NCI-H524 treated with DMSO at 0.1 percent for 48 hours (cell line): ENCODE results near the gene SH3BP5L.

Source experiments
- DNase-seq: peaks from one replicate; lab custom pipeline; 2025; lab: John Stamatoyannopoulos, UW

The SH3BP5L gene

DNA sequence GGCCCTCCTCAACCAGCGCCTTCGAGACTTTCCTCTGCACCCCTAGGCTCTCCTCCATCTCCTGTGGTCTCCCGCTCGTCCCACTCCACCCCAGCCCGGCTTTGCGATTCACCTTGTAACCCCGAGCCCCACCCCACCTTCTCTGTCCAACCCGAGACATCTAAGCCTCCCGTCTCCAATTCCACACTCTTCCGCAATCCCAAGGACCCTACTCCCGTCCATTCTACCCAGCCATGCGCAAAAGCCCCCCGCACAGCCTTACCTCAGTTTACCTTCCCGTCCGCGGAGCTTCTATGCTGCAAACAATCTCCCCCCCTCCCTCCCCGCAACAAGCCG, 174 bp downstream of the SH3BP5L start:
- DNase-seq, result no peak

- DNase-seq, result no peak
Measured at GRCh38 chr1:248825136-248825535, 579 bp downstream of the SH3BP5L start.

- DNase-seq, result no peak
Measured at GRCh38 chr1:248824701-248825100, 1.0 kb downstream of the SH3BP5L start.

DNA sequence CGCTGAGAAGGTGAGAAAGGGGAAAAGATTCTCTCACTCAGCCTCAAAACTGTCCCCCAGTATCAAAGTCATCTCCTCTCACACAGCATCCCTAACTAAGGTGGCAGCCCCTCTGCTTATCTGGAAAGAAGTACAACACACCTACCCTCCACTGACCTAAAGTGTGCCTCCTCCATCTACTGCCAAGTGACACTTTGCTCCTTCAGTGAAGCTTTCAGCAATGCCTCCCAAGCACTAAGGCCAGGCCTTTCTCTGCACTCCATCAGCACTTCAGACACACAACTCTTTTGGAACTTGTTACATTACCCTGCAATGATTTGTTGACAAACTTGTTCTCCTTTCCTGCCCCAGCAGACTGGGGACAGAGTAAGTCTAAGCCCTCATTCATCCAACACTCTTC, 1.4 kb downstream of the SH3BP5L start:
- DNase-seq, result no peak

DNA sequence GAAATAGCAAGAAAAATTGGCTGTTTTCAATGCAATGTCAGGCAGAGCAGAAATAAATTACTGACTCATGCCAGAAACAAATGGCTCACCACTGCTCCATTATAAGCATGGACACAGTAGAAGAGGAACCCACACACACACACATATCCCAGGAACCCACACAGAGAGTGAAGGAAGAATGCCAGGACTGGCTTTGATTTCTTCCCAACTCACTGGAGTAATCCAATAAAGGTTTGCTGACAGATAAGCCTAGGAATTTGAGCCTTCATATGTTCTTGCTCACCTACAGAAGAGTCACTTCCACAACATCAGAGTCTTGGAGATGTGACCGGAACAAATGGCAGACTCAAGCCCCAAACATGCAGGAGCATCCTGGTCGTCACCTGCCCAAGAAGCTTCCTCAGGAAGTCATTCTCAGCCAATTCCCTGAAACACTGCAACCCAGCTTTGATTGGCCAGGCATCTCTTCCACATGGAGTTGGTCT, 2.2 kb downstream of the SH3BP5L start:
- DNase-seq, result no peak

GRCh38 chr1:248822148-248823032, 3.3 kb downstream of the SH3BP5L start:
- DNase-seq, result no peak

DNA sequence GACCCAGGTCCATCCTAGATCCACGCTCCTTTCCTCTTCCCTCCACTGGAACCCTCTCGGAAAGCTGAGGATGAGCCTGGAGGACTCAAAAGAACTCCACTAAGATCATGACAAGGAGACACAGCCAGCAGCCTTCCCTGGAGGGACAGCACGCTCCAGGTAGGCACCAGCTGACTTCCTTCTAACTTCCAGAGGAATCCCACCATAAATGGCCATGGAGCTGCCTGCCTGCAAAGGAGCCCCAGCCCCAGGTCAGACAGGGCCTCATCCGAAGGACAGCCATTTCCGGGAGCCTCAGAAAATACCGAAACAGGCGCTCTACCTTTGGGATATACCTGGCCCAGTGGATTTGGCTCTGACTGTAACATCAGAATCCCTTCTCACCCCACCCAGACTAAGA, 4.1 kb downstream of the SH3BP5L start:
- no peak for DNase-seq

DNA sequence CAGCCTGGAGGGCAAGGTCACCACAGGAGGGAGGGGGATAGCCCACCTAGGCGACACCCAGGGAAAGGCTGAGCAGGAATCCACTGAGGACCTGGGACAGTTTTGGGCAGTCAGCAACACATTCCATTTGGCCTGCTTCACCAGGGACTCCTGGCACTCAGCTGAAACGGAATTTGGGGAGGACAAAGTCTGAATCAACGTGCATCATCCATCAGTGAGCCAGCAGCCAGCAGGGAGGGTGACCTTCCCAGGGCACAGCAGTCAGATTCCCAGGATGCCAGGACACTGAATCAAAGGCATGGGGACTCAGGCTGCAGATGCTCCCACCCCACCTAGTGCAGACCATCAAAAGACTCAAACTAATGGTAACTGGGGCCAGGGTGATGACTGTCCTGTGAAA, 4.6 kb downstream of the SH3BP5L start:
- no peak for DNase-seq

DNA sequence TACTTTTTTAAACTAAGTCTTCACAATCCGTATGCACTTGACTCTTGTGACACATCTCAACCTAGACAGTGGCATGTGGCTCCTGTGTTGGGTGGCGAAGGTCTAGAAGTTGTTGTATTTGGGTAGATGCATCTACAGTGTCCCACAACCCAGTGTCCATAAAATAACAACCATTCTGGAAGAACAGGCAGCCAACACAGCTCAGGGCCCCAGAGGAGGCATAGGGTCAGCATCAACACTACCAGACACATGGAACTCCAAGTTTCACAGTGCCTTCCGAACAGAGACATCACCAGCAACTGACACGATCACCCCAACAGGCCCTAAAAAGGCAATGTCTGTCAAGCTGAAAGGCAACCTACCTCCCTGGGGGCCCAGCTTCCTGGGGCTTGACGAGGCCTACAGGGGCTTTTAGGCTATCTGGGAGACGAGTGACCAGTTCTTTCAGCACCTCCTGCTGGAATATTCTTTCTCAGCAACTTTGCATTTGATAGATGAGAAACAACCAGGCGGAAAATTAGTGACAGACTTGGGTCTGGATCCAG, 5.6 kb downstream of the SH3BP5L start:
- no peak for DNase-seq

- no peak for DNase-seq
Measured at GRCh38 chr1:248818505-248819374, 7.0 kb downstream of the SH3BP5L start.

DNA sequence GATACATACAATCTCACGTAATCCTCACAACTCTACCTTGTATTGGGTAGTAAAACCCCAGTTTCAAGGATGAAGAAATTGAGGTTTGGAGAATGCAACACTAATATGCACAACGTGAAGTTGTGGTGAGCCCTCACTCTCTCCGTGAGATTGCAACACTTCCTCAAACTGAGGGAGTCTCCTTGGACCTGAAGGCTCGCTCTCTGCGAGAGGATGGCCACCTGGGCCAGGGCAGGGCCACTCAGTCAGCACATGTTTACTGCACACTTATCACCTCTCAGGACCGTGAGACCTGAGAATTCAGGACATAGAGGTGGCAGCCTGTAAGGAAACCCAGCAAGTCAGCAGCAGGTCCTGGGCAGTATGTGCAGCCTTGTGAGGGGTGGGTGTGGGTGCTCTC, 8.7 kb downstream of the SH3BP5L start:
- no peak for DNase-seq

DNA sequence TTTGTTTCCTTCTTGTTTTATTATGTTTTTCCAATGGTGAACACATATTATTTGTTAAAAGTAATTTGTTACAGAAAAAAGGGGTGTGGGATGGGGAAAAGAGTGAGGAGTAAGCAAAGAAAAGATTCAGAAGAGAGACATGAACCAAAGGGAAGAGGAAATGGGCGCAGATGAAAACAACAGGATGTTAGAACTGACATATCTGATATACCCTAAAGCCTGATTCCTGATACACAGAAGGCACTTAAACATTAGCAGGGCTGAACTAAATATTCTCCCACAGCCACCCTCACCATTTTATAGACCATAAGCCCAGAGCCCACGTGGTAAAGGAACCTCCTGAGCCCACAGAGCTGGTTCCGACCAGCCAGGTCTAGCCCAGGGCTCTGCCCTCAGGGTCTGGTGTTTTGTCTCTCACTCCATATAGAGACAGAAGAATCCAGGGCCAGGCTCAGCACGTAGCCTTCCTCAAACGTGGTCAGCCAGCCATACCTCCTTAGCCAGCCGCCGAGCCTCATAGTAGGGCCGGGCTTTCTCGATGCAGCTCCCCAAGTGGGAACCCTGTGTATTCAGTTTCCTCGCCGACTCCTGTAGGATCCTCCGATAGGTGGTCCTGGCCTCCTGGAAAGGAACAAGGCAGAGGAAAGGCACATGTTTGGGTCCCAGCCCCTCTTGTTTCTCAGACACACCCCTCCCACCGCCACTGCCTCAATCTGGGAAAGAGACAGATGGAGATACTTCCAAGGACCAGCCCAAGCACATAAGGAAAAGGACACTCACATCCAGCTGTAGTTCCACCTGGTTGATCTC, 9.5 kb downstream of the SH3BP5L start:
- DNase-seq, result no peak

DNA sequence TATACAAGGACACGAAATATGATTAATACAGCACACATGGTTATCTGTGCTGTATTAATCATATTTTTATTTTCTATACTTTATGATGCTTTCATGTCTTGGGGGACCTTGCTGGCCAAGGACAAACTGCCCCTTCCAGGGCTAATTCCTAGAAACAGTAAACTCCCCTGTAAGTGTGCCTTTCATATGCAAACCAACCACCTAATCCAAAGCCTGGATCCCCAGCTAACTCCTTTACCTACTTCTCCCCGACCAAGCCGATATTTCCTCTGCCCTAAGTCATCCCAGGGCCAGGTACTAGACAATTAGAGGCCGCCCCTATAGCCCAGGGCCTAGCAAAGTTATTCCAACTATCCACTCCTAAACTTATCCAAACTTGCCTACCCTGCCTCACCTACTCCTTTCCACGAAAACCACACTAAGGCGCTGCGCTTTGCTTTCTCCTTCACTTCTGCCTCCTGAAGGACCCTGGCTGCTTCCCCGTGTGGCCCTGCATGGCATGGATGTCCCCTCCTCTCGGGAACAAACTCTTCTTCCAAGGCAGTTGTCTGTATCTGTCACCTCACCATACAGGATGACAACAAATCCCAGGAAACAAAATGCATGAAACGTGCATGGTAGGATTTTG, 10.2 kb downstream of the SH3BP5L start:
- DNase-seq, result no peak

GRCh38 chr1:248814351-248814750, 11.4 kb downstream of the SH3BP5L start:
- DNase-seq, result no peak

DNA sequence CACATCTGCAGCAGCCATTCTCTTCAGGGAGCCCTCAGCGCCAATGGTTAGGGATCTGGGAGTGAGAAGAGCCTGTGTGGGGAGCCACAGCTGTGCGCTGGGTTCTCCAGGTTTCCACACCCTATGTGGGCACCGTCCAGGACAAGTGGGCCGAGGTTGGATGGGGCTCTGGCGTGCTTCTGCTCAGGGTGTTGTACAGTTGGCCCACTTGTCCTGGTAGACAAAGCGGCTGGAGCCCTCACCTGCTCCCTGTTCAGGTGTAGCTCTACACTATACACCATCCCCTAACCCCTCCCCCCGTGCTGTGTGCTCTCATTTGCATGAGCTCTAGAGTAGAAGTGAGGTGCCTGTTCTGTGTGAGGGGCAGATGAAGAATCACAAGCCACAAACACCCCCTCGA, 12.2 kb downstream of the SH3BP5L start:
- DNase-seq, result no peak

GRCh38 chr1:248812736-248813425, 12.8 kb downstream of the SH3BP5L start:
- no peak for DNase-seq

DNA sequence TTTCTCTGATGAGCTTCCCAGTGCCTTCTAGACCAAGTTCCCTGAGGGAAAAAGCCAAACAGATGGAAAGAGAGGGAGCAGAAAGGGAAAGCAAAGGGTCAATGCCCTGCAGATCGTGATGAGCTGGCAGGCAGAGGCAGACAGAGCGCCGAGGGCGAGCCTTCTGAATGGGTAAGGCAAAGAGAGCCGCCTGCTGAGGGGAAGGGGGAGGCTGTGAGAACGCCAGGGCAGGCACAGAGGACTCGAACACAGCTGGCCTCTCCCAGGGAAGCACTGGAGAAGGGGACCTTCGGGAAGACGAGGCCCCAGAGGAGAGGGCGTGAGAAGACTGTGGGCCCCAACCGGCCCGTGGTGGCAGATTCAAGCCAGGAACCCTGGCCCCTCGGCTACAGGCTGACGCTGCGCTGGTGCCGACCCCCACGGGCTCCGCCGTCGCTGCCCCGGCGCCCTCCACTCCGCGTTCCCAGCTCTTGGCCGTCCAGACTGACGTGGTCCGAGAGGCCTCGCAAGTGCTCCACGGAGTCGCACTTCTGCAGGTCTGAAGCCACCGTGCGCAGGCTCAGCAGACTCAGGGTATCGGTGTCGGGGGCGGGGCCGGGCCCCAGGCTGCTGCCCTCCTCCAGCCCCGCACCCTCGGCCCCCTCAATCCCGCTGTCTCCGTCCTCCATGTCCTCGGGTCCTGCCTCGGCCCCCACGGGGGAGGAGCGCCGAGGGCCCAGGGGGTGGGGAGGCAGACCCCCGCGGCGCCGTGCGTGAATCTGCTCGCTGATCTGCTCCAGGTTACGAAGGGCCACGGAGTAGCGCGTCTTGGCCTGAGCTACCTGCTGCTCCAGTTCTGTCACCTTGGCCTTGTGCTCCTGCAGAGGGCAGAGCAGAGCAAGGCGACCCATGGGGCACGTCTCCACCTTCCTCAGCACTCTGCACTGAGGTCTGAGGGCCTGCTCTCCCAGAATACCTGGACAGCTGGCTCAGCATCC, 13.9 kb downstream of the SH3BP5L start:
- DNase-seq, result no peak

GRCh38 chr1:248810727-248811513, 14.8 kb downstream of the SH3BP5L start:
- no peak for DNase-seq
